ENCODE data around the gene SLC12A6.

GRCh38 chr15:34327906-34328305 is 9.7 kb downstream of the SLC12A6 start:
- TF ChIP-seq CTCF (IDR thresholded peaks at IDR 0.05; ENCODE audit: poor library complexity, severe bottlenecking) (no peak), EZH2 (IDR thresholded peaks at IDR 0.05; ENCODE audit: borderline replicate concordance, insufficient read depth, low read length, poor library complexity, severe bottlenecking) (no peak), TAF1 (IDR thresholded peaks at IDR 0.05; ENCODE audit: low read depth) (no peak), POLR2AphosphoS5 (IDR thresholded peaks at IDR 0.05) (no peak), RAD21 (conservative IDR thresholded peaks at IDR 0.05) (no peak), SMC3 (conservative IDR thresholded peaks at IDR 0.05; ENCODE audit: poor library complexity) (no peak), EP300 (conservative IDR thresholded peaks at IDR 0.05; ENCODE audit: poor library complexity, severe bottlenecking) (no peak), MXI1 (conservative IDR thresholded peaks at IDR 0.05; ENCODE audit: poor library complexity, severe bottlenecking) (no peak), REST (IDR thresholded peaks at IDR 0.05; ENCODE audit: borderline replicate concordance) (no peak)

All from neural cell (in vitro differentiated cells).